ENCODE data around the gene OPCML. TPM values are rescaled to one million over a fixed set of nuclear protein-coding genes. Genes with fewer than 3 reads are reported as not detected.
A peak's percentile ranks its signal among the peaks of the same experiment; 100 is the strongest.

OPCML gene
- total RNA-seq, 1 experiment from 2014 or later: 0.02 TPM

DNA sequence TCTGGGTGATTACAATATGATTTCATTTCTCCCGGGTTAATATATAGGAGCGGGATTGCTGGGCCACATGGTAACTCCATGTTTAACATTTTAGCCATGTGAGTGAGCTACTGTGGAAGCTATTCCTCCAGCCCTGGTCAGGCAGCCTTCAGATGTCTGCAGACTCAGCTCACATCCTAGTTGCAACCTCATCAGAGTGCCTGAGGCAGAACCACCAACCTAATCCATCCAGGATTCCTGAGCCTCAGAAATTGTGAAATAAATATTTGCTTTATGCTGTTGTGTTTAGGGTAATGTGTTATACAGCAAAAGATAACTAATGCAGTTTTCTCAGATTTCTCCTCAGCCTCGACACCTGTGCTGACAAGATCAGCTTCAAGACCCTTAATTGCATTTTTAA, 676.8 kb downstream of the OPCML start:
- DNase-seq (ENCODE audit: low read depth): no peak

DNA sequence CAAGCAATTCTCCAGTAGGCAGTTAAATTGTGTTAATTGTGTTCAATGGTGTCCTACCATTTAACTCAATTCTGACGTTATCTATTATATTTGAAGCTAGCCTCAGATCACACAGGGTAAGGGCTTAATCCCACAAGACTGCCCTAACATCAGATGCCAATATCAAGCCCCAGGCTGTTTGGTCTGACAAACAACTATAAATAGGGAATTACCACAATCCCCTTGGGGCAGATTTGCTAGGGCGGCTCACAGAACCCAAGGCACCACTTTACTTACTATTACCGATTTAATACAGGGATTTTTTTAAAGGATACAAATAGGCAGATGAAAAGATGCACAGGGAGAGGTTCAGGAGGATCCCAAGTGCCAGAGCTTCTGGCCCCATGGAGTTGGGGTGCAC, 678.4 kb downstream of the OPCML start:
- DNase-seq (ENCODE audit: low read depth): no peak

DNA sequence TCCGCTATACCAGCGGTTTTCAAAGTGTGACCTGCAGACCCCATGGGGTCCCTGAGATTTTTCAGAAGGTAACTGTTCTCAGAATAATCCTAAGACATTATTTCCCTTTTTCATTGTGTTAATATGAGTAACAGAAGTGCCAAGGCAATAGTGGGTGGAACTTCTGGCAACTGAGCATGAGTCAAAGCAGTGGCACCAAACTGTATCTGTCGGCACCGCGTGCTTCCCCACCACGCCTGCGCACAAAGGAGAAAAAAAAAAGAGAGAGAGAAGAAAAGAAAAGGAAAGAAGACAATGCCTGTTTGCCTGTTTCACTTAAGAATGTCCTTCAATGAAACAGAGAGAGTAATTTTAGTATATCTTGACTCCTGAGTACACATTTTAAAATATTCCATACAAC, 679.9 kb downstream of the OPCML start:
- no peak for DNase-seq (ENCODE audit: low read depth)

DNA sequence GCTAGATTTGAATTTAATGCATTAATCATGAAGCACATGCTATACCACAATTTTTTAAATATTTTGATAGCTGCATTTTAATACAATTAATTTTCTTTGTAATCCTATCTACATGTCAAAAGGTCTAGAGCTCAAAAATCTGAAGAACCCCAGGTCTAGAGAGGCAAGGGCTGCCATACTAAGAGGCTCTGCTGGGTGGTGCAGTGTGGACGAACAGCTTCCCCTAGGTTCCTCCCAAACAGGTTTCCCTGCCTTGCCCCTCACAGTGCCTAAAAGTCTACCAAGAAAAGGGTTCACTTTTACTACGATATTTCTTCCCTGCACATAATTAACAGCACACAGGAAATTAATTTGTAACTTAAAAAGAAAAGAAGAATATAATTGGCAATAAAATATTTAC, 681.1 kb downstream of the OPCML start:
- no peak for DNase-seq (ENCODE audit: low read depth)

DNA sequence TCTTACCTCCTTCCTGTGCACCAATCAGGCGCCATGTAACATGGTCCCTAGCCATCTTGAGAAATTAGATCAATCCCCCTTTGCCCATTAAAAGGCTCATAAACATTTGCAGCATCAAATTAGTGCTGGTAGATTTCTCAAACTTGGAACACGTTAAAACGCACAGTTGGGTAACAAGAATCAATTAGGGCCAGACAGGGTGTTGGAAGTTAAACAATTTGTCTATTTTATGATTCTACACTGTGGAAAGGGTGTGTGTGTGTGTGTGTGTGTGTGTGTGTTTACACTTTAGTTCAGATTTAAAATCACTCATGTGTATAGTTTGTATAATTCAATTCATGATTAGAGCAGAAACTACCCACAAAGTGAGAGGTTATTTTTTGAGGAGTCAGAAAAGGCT, 682.0 kb downstream of the OPCML start:
- DNase-seq (ENCODE audit: low read depth): no peak

DNA sequence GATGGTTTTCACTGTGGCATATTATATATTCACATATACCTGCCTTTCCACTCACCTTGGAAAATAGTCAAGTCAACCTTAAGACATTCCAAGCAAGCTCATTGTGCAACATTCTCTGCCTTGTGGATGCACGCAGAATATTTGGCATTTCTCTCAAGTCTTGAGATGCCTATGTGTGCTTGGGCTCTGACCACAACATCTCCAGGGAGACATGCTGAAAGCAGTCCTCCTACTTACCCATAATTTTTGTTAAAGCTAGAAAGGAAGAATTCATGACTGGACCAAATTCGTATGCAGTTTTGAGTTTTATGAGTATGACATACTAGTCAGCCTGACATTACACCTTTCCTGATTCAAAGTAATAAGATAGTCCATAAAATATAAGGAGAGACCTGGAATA, 684.0 kb downstream of the OPCML start:
- DNase-seq (ENCODE audit: low read depth): peak; percentile 44

DNA sequence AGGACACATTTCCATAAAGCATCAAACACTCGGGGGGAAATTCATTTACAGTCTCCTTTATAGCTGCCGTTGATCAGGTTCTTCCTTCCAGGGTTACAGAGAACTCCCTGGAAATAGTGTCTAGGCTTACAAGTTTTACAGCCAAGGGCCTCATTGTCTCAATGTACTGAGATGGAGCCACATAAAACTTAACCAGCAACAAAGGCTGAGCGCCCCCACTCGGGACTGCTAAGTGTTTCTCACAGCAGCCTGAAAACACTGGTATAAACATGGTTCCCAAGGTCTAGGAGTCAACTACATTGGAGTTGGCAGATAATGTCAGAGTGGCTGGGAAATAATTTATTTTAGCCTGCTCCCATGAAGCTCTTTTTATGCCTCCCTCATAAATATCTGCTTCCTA, 686.2 kb downstream of the OPCML start:
- no peak for DNase-seq (ENCODE audit: low read depth)

DNA sequence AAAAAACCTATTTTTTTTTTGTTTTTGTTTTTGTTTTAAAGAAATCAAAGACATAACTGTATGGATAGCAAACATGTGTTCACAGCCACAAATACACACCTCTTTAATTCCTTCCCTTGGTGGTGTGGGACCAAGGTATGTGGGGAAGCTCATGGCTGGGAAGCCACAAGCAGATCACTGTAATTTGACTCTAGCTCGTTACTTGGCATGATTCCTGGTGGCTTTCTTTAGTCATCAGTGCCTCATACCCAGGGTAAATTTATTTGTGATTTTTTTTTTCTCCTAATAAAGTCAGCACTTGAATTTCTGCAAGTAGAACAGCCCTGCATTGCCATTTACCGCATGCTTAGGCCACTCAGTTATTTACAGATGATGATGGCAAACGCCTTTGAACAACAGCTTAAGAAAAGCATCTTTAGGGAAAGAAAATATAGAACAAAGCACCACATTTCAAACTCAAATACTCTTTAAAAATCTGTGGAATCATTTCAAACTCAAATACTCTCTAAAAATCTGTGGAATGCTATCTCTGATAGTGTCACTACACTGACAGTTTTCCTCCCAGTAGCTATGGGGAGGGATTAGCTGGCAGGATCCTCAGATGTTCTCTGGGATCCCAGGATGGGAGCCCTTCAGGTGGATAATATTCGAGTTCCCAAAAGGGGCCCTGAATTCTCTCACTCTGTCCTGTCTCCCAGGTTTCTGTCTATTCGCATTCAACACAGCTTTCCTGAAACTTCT, 687.2 kb downstream of the OPCML start:
- peak; percentile 96 for DNase-seq (ENCODE audit: low read depth)

DNA sequence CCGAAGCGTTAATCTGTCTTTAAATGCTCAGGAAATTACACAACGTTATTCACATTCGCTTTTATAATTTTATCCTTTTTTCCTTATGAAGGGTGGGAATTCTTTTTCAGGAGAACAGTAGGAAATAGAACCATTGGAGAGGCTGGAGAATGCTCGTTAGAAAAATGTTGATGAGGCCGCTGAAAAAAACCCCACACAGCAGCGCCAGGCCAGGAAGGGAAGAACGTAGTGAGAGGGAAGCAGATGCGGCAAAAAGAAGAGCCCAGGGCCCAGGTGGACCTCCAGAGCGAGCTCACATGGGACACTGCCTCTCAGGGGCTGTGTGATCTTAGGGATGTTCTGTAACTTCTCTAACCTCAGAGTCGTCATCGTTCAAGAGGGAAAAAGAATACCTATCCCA, 691.6 kb downstream of the OPCML start:
- no peak for DNase-seq (ENCODE audit: low read depth)

DNA sequence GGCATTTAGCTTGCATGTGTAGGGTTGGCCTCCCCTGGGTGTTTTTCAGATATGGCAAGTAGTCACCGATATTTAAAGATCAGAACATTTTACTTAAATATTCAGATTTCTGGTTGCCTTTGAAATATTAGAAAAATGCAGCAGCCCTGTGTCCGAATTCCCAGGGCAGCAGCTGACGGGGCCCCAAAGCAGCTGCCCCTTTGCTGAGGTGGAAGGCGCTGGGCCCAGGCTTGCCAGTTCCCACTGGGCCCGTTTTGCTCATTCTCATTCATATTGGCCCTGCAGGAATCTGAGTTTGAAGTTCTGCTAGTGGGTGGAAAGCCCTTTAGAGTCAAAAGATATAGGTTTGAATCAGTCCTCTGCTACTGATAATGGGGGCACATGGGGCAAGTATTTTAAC, 692.1 kb downstream of the OPCML start:
- no peak for DNase-seq (ENCODE audit: low read depth)

DNA sequence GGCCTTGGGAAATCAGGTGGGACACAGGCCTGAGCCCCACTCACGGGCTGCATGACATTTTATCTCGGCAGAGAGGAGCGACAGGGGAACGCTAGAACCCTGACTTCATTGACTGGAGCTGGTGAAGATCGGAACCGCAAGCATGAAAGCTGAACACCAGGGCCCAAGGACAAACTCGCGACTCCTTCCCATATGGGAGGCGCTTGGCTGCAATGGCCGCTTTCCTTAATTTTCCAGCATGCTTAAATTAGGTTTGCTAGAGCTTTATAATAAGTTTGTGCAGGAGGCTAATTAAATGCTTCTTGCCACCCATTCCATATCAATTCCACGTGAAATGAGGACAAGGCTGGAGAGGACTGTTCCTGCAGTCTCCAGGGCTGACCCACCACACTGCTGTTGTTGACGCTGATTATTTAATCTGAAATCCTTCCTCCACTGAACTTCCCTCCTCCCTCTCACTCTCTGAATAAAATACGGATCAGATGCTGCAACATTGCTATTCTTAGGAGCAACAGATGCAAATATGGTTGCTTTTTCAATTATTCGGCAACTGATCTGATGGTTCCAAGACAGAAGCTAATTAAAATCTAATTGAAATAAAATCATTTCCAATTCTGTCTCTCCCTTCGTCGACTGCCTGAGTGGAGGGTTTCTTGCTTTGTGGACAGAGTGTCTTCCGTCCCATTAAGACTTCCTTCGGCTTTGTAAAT, 692.9 kb downstream of the OPCML start:
- DNase-seq (ENCODE audit: low read depth): no peak

DNA sequence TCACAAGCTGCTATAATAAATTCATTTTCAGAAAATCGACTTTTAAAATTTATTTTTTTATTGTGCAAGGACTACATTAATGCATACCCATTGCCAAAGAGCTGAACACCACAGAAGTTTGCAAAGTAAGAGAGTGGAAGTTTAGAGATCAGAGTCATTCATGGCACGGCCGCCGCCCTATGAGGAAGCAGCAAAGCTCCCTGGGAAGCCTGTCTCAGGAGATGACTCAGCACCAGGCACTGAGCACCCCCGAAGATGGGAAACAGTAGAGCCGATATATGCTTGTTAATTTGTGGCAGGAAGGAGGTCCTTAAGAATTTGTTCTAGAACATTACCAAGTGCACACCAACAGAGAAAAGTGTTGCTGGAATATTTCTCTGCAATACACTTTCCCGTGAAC, 693.7 kb downstream of the OPCML start:
- DNase-seq (ENCODE audit: low read depth): peak; percentile 65

DNA sequence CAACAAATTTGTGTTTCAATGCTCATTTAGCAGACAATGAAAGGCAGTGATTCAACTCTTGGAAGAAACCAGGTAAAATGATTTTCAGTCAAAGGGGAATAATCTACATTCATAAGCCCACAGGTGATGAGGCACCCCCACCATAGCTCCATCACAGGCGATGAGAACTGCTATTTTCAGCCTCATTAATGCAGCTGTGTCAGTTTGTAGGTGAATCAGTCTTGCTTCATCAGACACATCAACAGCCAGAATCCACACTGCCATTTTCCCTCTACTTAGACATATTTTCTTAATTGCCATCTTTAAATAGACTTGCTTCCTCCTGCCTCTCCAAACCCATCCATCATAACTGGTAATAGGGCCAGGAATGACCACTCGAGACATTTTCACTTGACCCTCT, 701.0 kb downstream of the OPCML start:
- DNase-seq (ENCODE audit: low read depth): no peak

DNA sequence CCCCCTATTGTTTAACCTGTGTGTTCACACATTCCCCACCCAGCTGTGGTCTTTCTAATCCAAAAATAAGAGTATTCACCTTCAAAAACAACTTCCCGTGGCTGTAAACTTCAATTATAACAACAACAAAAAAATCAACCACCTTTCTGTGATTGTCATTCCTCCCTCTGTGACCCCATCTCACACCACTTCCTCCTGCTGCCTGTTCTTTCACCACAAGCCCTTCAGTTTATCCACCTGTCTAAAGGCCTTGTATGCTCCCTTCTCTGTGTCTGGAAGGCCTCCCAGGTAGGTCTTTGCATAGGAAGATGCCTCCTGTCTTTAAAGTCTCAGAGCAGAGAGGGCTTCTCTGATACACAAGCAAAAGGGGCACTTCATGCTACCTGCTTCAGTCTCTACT, 707.7 kb downstream of the OPCML start:
- no peak for DNase-seq (ENCODE audit: low read depth)

DNA sequence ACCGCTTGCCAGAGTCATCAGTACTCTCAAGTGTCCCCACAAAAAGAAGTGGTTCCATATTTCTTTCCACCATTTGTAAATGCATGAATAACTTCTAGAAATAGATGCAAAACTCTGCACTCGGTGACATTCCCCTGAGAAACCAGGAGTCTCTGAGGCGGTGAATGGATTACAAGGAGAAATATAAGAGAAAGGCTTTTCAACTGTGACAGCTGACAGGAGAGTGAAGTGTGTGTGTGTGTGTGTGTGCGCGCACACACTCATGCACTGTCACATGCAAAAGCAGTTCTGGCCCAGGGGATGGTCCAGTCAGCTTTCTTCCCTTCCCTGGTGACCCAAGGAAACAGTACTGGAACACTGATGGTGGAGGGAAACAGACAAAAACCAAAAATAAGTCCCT, 710.0 kb downstream of the OPCML start:
- DNase-seq (ENCODE audit: low read depth): no peak

DNA sequence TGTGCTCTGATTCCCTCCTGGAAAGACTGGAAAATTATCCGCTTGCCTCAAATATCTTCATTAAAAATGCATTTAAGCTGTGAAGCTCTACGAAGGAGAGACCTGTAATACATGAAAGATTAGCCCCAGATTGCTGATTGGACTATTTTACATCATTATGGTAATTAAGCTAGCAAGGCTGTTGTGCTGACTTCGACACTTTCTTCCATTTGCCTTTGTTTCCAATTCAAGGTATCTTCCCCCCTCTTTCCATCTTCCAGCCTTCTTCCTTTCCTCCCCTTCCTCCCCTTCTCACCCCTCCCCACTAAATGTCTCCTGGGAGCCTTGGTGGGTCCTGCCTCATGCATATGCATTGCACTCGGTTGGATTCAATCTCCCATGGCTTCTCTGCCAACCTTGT, 710.8 kb downstream of the OPCML start:
- no peak for DNase-seq (ENCODE audit: low read depth)

DNA sequence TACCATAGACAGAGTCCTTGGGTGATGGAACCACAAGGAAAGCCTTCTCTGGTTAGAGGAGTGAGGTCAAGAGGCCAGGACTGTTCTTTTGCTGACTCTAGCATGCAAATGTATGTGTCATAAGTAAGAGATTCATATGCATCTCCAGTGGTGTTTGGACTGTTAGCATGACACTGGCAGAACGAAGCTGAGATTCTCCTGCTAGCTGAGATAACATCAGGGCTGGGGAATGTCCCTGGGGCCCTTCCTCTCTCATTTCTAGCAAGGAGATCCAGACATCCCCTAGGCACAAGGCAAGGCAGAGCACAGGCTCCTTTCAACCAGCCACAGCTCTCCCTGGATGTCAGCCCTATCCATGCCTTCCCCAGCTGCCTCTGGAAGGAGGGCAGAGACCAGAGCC, 711.3 kb downstream of the OPCML start:
- peak; percentile 49 for DNase-seq (ENCODE audit: low read depth)

DNA sequence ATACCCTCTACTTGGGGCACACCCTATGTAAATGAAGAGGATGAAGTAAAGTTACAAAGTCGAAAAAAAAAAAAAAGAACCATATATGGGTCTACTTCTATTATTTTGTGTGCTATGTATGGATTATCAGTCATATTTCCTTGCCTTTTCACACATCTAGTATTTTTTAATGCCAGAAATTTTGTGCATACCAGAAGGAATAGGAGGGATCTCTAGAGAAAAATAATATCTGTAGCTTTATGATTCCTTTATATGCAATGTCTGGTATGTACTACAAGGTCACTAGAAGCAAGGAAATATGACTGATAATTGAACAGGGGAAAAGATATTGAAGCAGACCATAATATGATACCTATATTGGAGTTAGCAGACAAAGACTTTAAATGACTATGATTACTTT, 713.4 kb downstream of the OPCML start:
- DNase-seq (ENCODE audit: low read depth): no peak

DNA sequence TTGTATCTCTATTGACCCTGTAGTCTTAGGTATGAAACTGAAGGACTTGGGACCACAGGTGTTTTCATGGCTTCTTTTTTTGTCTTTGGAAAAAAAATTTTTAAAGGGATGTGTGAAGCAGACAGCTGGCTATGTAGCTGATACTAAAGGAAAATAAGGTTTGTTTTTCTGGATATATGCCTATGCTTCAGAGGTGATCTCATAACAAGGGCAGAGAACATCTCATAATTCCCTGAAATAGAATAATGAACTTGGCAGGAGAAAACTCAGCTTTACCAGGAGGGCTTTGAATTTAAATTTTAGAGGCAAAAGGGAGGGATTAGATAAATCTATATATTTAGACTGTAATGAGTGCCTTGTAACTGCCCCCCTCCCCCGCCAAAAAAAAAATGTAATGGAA, 714.9 kb downstream of the OPCML start:
- no peak for DNase-seq (ENCODE audit: low read depth)

DNA sequence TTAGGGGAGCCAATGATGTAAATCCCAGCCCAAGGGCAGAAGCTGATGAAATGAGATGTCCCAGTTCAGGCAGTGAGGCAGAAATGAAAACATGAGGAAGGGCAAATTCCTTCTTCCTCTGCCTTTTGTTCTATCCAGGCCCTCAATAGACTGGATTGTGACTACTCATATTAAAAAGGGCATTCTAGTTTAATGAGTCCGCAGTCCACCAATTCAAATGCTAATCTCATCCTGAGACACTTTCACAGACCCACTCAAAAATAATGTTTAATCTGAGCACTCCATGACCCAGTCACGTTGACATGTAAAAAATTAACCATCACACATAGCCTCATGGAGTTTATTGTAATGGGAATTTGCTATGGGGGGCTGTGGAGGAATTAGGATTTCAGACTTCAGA, 717.9 kb downstream of the OPCML start:
- no peak for DNase-seq (ENCODE audit: low read depth)

DNA sequence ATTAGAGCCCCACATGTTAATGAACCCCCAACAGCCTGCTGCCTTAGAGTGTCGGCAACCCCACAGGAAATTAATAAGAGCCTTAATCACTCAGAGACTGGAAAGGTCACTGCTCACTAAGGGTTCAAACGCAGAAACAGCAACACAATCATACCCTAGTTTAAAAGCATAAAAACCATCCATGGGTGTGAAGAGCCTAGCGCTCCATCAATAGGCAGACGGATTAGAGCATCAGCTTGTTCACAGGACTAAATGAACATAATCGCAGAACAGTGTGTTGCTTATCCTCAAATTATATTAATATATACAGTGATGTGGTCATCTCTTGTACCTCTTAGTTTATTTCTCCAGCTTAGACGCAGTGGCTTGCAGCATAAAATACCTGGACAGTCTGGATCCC, 720.7 kb downstream of the OPCML start:
- no peak for DNase-seq (ENCODE audit: low read depth)

DNA sequence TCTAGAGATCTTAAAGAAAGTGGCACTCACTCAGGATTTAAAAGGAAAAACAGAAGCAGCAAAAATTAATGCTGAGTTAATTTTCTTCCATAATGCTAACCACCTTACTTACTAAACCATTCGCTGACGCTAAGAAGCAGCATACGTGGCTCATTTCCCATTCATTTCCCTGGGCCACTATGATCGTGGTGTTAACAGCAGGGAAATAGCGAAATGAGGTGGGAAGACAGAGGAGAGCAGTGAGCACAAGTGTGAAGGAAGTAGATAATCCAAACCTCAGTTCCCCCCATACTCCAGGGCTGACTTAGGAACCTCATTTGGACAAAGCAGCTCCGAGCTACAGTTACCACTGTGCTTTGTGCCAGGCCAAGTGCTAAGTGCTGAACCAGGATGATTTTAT, 723.2 kb downstream of the OPCML start:
- DNase-seq (ENCODE audit: low read depth): no peak

DNA sequence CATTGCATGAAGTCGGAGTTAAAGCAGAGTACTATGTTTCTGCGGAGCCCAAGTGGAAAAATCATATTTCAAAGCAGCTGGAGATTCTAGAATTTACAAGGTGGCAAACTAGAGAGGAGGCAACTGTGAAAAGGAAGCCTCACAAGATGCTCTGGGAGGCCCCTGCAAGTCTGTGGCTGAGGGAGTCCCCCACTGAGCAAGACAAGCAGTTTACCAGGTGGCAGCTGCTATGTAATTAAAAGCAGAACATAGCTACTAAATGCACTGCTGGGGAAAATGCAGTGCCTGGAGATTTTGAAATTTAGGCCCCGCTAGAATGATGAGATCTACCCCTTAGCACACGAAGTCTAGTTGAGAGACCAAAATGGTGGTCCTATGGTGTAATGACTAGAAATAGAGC, 728.0 kb downstream of the OPCML start:
- DNase-seq (ENCODE audit: low read depth): no peak

DNA sequence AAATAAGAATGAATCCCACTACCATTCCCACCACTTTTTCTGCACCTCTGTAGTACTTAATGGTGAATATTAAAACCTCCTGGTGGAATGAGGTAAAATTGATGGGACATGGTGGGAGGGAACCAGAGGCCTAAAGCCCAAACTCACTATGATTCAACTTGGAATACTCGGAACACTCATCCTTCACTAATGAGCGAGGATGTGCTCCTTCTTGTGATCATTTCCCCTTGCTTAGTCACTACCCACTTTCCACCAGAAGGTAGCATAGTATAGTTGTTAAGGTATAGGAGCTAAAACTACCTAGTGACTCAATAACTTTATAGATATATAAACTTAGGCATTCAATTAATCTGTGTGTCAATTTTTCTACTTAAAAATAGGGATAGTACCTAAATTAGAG, 728.9 kb downstream of the OPCML start:
- peak; percentile 2 for DNase-seq (ENCODE audit: low read depth)

Data from M059J (cell line).